GM12864 (cell line): ENCODE measurements around the gene LZTS2.
A peak's percentile ranks its signal among the peaks of the same experiment; 100 is the strongest.

Source experiments
- DNase-seq: peaks from one replicate; pipeline ENCODE4 v3.0.0-alpha.2; 2011; ENCODE audit warnings: low read depth
- H3K4me3 ChIP-seq: 2 replicates; pipeline ENCODE4 v1.5.1; 2011; ENCODE audit warnings: mild to moderate bottlenecking, low read depth, low read length, control low read depth
- CTCF ChIP-seq: IDR thresholded peaks from 2 replicates; pipeline ENCODE4 v1.5.1; 2011; ENCODE audit warnings: low read depth, mild to moderate bottlenecking, moderate library complexity, low read length, control low read depth, inconsistent platforms; ENCODE audit errors: missing control alignments

The LZTS2 gene

DNA sequence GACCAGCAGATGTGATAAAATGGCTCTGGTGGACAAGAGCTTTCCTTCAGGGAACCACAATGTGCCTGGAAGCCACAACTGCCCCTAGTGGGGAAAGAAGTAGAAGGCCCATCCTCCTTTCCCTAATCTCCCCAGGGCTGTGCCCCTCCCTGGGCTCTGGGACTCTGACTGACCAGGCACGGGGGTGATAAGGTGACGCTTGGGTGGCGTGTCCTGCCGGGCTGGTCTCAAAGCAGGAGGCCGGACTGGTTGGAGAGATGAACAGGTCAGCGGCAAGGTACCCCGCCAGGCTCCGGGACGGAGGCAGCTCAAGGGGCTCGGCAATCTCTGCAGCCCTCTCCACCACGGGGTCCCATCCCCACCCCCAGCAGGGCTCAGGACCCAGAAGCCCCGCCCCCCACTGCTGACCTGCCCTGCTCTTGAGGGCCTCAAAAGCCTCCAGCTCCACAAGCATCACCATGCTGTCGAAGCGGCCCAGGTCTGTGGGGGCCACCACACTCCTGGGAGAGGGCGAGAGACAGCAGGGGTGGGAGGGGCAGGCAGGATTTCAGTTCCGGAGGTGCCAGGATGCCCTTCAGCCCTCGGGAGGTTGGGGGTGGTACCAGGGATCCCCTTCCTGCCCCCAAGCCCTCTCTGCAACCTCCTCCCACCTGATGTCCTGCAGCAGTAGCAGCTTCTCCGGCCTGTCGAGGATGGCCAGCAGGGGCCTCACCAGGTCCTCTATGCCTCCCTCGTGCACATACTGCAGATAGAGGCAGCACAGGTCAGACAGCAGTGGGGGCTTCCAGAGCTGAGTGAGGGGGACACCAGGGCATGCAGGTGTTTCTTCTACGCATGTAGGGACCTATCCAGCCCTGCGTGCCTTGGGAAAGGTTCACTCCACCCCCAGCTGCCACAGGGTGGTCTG, 12.2 kb downstream of the LZTS2 start:
- H3K4me3 ChIP-seq: no peak overlapping the region
- peak; percentile 6 for TF ChIP-seq CTCF
- no peak for DNase-seq

GRCh38 chr10:101012525-101013364, 13.1 kb downstream of the LZTS2 start:
- peak; percentile 83 for TF ChIP-seq CTCF
- H3K4me3 ChIP-seq: no peak overlapping the region
- no peak for DNase-seq

DNA sequence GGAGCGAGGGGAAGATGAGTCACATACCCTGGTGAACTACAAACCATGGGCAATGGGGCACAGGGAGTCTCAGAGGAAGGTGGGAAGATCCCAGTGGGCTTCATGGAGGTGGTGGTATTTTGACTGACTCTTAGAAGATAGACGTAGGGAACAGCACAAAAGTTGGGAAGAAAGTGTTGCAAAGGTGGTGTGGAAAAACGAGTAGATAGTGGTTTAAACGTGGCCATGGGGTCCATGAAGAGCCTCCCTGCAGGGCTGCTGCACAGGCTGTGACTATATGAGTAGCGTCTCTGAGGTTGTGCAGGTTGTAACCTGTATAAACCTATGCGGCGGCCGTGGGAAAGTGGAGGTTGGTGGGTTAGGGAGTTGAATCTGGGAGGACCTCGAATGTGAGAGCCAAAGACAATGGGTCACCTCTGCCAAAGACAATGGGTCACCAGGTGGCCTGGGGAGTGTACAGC, 13.8 kb downstream of the LZTS2 start:
- H3K4me3 ChIP-seq: no peak overlapping the region
- TF ChIP-seq CTCF: no peak
- DNase-seq: no peak

DNA sequence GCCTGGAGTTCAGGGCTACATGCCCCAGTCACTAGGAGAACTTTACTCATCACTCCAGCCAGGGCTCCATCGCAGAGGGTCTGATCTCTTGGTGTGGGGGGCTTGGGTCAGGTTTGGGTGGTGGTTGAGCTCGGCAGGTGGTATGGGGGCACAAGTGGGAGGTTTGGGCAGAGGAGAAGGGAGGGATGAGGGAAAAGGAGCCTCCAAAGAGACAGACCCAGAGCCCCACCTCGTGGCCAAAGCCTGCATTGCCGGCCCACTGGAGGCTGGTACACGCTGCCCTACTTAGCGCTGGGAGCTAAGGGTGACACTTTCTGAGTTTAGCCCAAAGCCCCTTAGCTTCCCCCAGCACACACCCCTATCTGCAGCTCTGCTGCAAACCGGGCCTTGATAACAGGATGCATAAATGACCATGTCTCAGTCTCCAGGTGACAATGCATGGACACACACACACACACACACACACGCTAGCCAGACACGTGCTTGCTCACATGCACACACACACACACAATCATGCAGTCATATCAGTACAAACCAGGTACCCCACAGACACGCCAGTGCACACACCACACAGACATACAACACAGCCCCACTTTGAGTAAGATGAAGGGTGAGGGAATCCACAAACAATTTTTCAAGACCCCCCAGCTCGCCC, 14.7 kb downstream of the LZTS2 start:
- peak; percentile 99 for TF ChIP-seq CTCF
- no peak overlapping the region for H3K4me3 ChIP-seq
- no peak for DNase-seq

GRCh38 chr10:101014966-101015581, 15.5 kb downstream of the LZTS2 start:
- H3K4me3 ChIP-seq: no peak overlapping the region
- no peak for TF ChIP-seq CTCF
- no peak for DNase-seq

- no peak for DNase-seq
- no peak overlapping the region for H3K4me3 ChIP-seq
- no peak for TF ChIP-seq CTCF
These were observed 16.0 kb downstream of the LZTS2 start for GRCh38 chr10:101015582-101015973.
